HG02610 (cell line): Measurements from ENCODE around the gene CCNA1.
A peak's percentile ranks its signal among the peaks of the same experiment; 100 is the strongest.

Experiments used
- ATAC-seq: cut with Tn5 transposase; IDR thresholded peaks from one replicate; pipeline ENCODE4 v1.9.1; 2021; ENCODE audit warnings: mild to moderate bottlenecking, moderate library complexity; ENCODE audit not compliant: unreplicated experiment

CCNA1 gene

DNA sequence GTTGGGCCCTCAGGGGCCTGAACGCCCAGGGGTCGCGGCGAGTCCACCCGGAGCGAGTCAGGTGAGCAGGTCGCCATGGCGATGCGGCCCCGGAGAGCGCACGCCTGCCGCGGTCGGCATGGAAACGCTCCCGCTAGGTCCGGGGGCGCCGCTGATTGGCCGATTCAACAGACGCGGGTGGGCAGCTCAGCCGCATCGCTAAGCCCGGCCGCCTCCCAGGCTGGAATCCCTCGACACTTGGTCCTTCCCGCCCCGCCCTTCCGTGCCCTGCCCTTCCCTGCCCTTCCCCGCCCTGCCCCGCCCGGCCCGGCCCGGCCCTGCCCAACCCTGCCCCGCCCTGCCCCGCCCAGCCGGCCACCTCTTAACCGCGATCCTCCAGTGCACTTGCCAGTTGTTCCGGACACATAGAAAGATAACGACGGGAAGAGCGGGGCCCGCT is at the start of gene CCNA1:
Gene CCNA1 (plus strand): TSS at position 390 of the 439 bp plus-strand sequence. CDS start 562 bp downstream, outside the sequence.
- ATAC-seq = no peak

DNA sequence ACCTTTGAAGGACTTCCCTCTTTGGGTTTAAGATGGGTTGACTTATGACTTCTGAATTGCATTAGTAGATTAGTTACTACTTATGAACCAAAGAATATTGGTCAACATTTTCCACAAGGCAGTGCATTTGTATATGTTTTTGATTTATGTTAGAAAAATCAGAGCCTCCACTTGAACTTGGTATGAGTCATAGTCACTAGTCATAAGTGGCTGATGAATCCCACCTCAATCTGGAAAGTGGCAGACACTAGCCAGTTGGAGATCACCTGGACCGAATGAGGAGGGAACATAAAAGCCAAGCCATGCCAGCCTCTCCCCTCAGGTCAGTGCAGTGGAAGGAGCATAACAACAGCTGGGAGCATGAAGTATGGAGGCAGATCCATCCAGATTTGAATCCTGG is 46.8 kb upstream of the CCNA1 start:
- ATAC-seq = no peak

- no peak for ATAC-seq
These were observed 37.0 kb upstream of the CCNA1 start for GRCh38 chr13:36395280-36395679.

DNA sequence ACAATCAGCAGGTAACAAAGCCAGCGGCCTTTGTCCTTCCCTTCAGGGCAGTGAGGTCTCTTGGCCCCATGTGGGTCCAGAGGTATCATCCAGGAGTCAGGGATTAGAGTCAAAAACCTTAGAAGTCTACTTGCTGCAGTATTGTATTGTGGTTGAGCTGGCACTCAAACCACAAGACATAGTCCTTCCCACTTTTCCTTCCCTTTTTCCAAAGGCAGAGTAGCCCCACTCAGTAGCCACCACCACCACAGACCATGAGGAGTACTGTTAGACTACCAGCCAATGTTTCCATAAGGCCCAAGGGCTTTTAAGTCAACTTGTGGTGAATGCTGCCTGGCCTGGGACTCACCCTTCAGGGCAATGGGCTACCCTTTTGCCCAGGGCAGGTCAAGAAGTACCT is 27.1 kb upstream of the CCNA1 start:
- ATAC-seq = no peak

- ATAC-seq = no peak
These were observed 19.6 kb upstream of the CCNA1 start for GRCh38 chr13:36412736-36413135.

- no peak for ATAC-seq
These were observed 19.1 kb upstream of the CCNA1 start for GRCh38 chr13:36413161-36413560.

- no peak for ATAC-seq
These were observed 17.8 kb upstream of the CCNA1 start for GRCh38 chr13:36414461-36414860.

- ATAC-seq = no peak
These were observed 15.0 kb upstream of the CCNA1 start for GRCh38 chr13:36417331-36417730.

DNA sequence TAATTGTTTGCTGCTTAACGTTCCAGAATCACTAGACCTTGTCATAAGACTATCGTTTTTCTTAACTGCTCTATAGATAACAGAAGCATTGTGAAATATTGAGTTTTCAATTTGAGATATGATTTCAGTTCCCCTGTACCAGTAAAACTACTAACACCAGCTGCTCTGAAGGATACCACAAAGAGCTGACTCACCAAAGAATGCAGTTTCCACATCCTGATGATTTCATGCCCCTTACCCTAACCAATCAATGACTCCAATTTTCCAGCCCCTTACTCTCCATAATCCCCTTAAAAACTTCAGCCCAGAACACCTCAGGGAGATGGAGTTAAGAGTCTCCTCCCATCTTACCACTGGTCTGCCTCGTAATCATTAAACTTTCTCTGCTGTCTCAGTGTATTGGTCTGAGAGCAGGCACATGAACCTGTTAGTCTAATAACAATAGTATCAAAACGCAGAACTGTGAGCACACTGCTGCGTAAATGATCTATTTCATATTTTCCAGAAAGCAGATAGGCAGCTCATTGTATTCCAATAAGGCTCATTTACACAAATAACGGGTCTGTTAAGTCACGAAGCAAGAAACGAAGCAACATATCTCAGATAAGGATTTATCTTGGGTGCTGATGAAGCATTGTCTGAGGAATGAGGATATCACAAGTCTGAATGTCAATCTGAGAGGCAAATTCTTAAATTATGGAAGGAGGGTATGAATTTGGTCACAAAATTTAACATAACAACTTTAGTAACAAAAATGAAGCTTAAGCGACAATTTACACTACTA is 14.1 kb upstream of the CCNA1 start:
- peak; percentile 90 for ATAC-seq

DNA sequence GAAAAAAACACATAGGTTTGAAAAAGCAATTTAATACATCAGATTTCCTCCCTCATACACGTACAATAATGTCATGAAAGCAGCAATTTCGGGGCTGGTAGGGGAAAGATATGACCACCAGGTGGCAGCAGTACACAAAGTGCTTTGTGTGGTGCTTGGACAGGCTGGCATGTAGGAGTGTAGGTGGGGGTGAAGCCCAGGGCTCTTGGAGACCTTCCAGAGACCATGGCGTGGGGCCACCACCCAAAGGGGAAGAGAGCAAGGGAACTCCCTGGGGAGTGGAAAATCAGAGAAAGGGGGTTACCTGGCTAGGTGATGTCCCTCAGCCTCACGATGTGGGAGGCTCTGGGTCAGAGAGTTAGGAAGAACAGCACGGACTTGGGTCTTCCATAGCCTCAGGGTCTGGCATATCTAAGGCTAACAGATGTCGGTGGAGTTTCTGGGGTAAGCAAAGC is 11.8 kb upstream of the CCNA1 start:
- peak; percentile 76 for ATAC-seq

GRCh38 chr13:36421447-36421846 is 10.8 kb upstream of the CCNA1 start:
- no peak for ATAC-seq

- no peak for ATAC-seq
These were observed 4.2 kb upstream of the CCNA1 start for GRCh38 chr13:36428086-36428485.

DNA sequence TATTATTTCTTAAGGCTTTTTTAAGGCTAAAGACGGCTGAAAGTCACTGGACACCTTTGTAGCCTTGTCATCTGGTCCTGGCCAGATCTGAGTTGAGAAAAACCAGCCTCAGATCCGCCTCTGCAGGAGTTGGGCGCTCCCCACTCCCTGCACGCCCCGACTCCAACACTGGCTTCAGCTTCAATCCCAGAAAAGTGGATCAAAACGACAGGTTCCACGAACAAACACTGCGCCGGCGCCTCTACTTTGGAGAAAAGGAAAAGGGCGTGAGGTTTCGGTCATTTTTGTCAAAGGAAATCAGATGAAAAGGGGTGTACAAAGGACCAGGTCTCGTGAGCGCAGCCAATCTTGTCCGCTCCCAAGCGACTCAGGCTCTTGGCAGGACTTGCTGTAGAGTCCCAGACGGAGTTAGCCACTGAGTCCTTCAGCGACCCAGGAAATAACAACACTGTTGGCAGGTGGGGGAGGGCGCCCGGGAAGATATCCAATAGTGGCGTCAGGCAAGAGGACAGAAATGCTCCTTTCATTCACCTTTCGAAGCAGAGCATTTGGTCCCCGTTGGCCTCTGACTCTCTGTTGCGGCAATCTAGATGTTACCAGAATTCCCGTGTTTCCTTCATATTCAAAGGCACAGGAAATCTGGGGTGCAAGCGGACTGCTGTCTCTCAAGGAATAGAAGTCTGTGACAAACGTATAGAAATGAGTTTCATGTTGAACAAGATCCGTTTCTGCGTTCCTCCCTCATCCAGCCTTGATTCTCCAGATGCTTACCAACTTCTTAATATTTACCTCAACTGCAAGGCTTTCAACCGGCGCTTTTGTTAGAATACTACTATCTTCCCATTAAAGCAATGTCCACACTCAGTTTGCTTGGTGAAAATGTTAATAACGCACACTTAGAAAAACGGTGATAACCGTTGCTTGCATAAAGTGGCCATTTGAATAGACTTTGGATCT is 1.8 kb upstream of the CCNA1 start:
- ATAC-seq = no peak

DNA sequence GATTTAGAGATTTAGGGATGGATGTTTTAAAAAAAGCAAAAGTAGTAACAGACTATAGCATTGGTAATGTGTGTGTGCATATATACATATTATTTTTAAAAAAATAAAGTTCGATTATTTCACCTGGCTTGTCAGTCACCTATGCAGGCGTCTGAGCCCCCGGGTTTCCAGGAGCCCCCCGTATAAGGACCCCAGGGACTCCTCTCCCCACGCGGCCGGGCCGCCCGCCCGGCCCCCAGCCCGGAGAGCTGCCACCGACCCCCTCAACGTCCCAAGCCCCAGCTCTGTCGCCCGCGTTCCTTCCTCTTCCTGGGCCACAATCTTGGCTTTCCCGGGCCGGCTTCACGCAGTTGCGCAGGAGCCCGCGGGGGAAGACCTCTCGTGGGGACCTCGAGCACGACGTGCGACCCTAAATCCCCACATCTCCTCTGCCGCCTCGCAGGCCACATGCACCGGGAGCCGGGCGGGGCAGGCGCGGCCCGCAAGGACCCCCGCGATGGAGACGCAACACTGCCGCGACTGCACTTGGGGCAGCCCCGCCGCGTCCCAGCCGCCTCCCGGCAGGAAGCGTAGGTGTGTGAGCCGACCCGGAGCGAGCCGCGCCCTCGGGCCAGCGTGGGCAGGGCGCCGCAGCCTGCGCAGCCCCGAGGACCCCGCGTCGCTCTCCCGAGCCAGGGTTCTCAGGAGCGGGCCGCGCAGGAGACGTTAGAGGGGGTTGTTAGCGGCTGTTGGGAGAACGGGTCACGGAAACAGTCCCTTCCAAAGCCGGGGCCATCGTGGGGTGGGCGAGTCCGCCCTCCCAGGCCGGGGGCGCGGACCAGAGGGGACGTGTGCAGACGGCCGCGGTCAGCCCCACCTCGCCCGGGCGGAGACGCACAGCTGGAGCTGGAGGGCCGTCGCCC is 840 bp upstream of the CCNA1 start:
- no peak for ATAC-seq

DNA sequence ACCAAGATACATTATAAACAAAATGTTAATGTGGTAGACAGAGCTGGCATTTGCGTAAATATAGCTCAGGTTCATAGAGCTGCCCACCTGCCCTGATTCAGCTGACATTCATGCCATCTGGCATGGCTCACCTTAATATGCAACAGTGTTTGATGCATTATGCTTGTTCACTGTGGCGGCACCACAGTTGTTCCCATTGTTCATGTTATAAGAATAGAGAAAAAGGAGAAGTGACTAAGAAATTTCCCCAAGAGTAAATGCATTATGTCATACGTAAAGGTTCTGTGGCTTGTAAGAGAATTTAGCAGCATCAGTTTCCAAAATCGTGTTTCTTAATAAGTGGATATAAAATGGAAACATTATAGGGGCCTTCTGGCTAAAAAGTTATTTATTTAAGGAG is 4.5 kb downstream of the CCNA1 start:
- ATAC-seq = no peak

- no peak for ATAC-seq
These were observed 6.5 kb downstream of the CCNA1 start for GRCh38 chr13:36438594-36439483.

GRCh38 chr13:36445278-36445677 is 13.0 kb downstream of the CCNA1 start:
- ATAC-seq = no peak

DNA sequence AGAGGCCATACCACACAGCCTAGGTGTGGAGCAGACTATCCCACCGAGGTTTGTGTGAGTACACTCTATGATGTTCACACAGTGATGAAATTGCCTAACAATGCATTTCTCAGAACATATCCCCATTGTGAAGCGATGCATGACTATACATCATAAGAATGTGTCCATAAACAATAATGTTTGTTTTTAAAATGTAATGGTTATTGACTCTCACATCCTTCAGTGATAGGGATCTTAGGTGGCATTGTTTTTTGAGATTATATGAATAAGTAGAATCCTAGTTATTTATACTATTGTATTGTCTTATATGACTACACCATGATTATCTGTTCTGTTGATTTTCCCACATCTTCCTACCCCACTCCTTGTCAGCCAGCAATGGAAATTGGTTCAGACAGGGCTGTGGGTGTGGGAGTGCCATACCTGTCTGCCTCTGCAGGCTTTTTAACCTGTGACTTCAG is 13.6 kb downstream of the CCNA1 start:
- no peak for ATAC-seq

GRCh38 chr13:36447501-36447900 is 15.2 kb downstream of the CCNA1 start:
- no peak for ATAC-seq

DNA sequence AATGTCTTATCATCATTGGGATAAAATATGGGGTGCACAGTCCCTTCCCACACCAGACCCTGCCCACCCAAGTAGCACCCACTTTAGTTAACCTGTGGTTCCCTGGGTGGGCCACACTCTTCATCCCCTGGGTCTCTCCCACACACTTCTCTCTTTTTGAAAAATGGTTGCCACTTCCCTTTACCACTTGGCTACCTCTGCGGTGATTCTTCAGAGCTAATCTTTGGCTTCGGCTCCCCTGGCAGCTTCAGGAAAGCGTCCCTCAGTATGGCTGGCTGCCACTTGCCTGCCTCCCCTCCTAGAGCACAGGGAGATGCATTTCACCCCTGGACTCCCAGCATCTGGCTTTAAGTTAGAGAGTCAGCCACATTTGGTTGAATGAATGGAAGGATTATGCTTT is 18.2 kb downstream of the CCNA1 start:
- no peak for ATAC-seq
